SK-N-SH (cell line): Measurements from ENCODE around the gene C6orf132. TPM values are rescaled to one million over a fixed set of nuclear protein-coding genes. Genes with fewer than 3 reads are reported as not detected.

ENCODE experiments used
- CTCF ChIA-PET: fragments of 300-600, 350-600 bp; formaldehyde crosslinking; extraction: SDS; loops from one replicate; lab custom pipeline; 2021; lab: Yijun Ruan, JAX
- POLR2A ChIA-PET: fragments of 350-600 bp; sonication (Branson Sonifier 250); formaldehyde crosslinking; extraction: SDS; loops from one replicate; lab custom pipeline; 2020; ENCODE audit warnings: antibody characterized with exemption, inconsistent platforms; lab: Yijun Ruan, JAX
- DNase-seq: peaks from one replicate; pipeline ENCODE4 v3.0.0; 2012
- H2AFZ ChIP-seq: fragments of 200-600 bp; sonication (generic); 2 replicates; pipeline ENCODE4 v1.8.1; 2016; ENCODE audit warnings: antibody characterized with exemption, mild to moderate bottlenecking, low read depth
- H3F3A ChIP-seq: fragments of 200-600 bp; sonication (generic); replicated peaks from 2 replicates; pipeline ENCODE3; 2016; ENCODE audit warnings: antibody characterized with exemption, mild to moderate bottlenecking; ENCODE audit not compliant: insufficient read depth
- H3K27ac ChIP-seq, 2 experiments: fragments of 200-500 bp in 1 of 2; fragments of 200-600 bp in 1 of 2; sonication (Bioruptor generic) in 1 of 2; sonication (generic), shearing (Covaris generic) in 1 of 2; 2 replicates each; pipeline versions ENCODE4 v1.5.1 to v1.6.1; 2014 to 2016; ENCODE audit warnings: low read depth in 2 of 2, inconsistent platforms in 1 of 2, low read length in 1 of 2, mild to moderate bottlenecking in 1 of 2, mixed read lengths in 1 of 2
- H3K27me3 ChIP-seq: fragments of 200-600 bp; sonication (generic), shearing (Covaris generic); 2 replicates; pipeline ENCODE4 v1.6.1; 2016; ENCODE audit warnings: mixed run types; ENCODE audit not compliant: insufficient read depth
- H3K36me3 ChIP-seq, 2 experiments: fragments of 200-500 bp in 1 of 2; fragments of 200-600 bp in 1 of 2; sonication (Bioruptor generic) in 1 of 2; sonication (generic) in 1 of 2; replicated peaks in 1 of 2; 2 replicates each; pipeline versions ENCODE3 to v1.5.1; 2014 to 2016; ENCODE audit warnings: low read length in 1 of 2, mild to moderate bottlenecking in 1 of 2; ENCODE audit not compliant: insufficient read depth in 2 of 2, control insufficient read depth in 1 of 2
- H3K4me1 ChIP-seq, 2 experiments: fragments of 200-500 bp in 1 of 2; fragments of 200-600 bp in 1 of 2; sonication (Bioruptor generic) in 1 of 2; sonication (generic), shearing (Covaris generic) in 1 of 2; 2 replicates each; pipeline versions ENCODE4 v1.5.1 to v1.6.1; 2014 to 2016; ENCODE audit warnings: low read depth in 1 of 2, low read length in 1 of 2, mixed run types in 1 of 2; ENCODE audit not compliant: insufficient read depth in 2 of 2, control insufficient read depth in 1 of 2
- H3K4me2 ChIP-seq: fragments of 200-600 bp; sonication (generic), shearing (Covaris generic); 2 replicates; pipeline ENCODE4 v1.6.1; 2017; ENCODE audit warnings: mixed run types
- H3K4me3 ChIP-seq, 2 experiments: fragments of 200-500 bp in 1 of 2; fragments of 200-600 bp in 1 of 2; sonication (Bioruptor generic) in 1 of 2; sonication (generic), shearing (Covaris generic) in 1 of 2; 2 replicates each; pipeline versions ENCODE4 v1.5.1 to v1.8.1; 2014 to 2016; ENCODE audit warnings: low read depth in 2 of 2, inconsistent platforms in 1 of 2, low read length in 1 of 2, mild to moderate bottlenecking in 1 of 2, mixed read lengths in 1 of 2, moderate library complexity in 1 of 2
- H3K79me2 ChIP-seq: fragments of 200-600 bp; sonication (generic); 2 replicates; pipeline ENCODE4 v1.8.1; 2017; ENCODE audit warnings: mild to moderate bottlenecking; ENCODE audit not compliant: insufficient read depth
- H3K9ac ChIP-seq: fragments of 200-600 bp; sonication (generic); 2 replicates; pipeline ENCODE4 v1.6.1; 2017; ENCODE audit warnings: mixed run types
- H3K9me2 ChIP-seq: fragments of 200-600 bp; sonication (generic); 2 replicates; pipeline ENCODE4 v1.6.1; 2017; ENCODE audit warnings: mixed run types
- H3K9me3 ChIP-seq: fragments of 200-600 bp; sonication (generic); 2 replicates; pipeline ENCODE4 v1.6.1; 2017; ENCODE audit warnings: mixed run types, mild to moderate bottlenecking, moderate library complexity
- H4K20me1 ChIP-seq: fragments of 200-600 bp; sonication (generic); 2 replicates; pipeline ENCODE4 v1.6.1; 2017; ENCODE audit warnings: mild to moderate bottlenecking, mixed run types; ENCODE audit not compliant: insufficient read depth
- CHD2 ChIP-seq: fragments of 150-350 bp; IDR thresholded peaks from 2 replicates; pipeline ENCODE4 v1.6.1; 2018; ENCODE audit warnings: low read length; ENCODE audit not compliant: partially characterized antibody
- CTCF ChIP-seq: fragments of 200-600 bp; sonication (generic); IDR thresholded peaks from 2 replicates; pipeline ENCODE4 v1.6.1; 2017; ENCODE audit warnings: antibody characterized with exemption, mild to moderate bottlenecking, moderate library complexity
- EZH2phosphoT487 ChIP-seq: fragments of 200-600 bp; sonication (generic); IDR thresholded peaks from 2 replicates; pipeline ENCODE4 v1.6.1; 2017; ENCODE audit warnings: low read depth, mixed run types, mild to moderate bottlenecking, antibody characterized with exemption, moderate library complexity, borderline replicate concordance
- FOXJ3 ChIP-seq: sonication (generic); formaldehyde crosslinking; IDR thresholded peaks from 2 replicates; pipeline ENCODE4 v1.5.1; 2020; ENCODE audit warnings: mild to moderate bottlenecking, missing genetic modification reagents
- GABPA ChIP-seq: IDR thresholded peaks from 2 replicates; pipeline ENCODE4 v1.4.0; 2012; ENCODE audit warnings: low read depth, mild to moderate bottlenecking
- MAX ChIP-seq: IDR thresholded peaks from 2 replicates; pipeline ENCODE4 v1.4.0; 2012; ENCODE audit warnings: low read depth
- MEF2A ChIP-seq: IDR thresholded peaks from 2 replicates; pipeline ENCODE4 v1.4.0; 2012; ENCODE audit warnings: low read depth, borderline replicate concordance
- MXI1 ChIP-seq: IDR thresholded peaks from 2 replicates; pipeline ENCODE4 v1.6.1; 2012; ENCODE audit warnings: mild to moderate bottlenecking, low read depth, low read length, improper control_type of control experiment
- NFIC ChIP-seq: IDR thresholded peaks from 2 replicates; pipeline ENCODE4 v1.4.0; 2012; ENCODE audit warnings: borderline replicate concordance
- PBX3 ChIP-seq: IDR thresholded peaks from 2 replicates; pipeline ENCODE4; 2012
- RAD21 ChIP-seq: IDR thresholded peaks from 2 replicates; pipeline ENCODE4 v1.6.1; 2012; ENCODE audit warnings: mild to moderate bottlenecking, low read length
- RXRA ChIP-seq: IDR thresholded peaks from 2 replicates; pipeline ENCODE4 v1.4.0; 2012; ENCODE audit warnings: low read depth, mild to moderate bottlenecking, borderline replicate concordance
- SIN3A ChIP-seq: IDR thresholded peaks from 2 replicates; pipeline ENCODE4 v1.6.1; 2012; ENCODE audit warnings: low read depth, mild to moderate bottlenecking, low read length, moderate library complexity, borderline replicate concordance
- TAF1 ChIP-seq: IDR thresholded peaks from 2 replicates; pipeline ENCODE4 v1.6.1; 2012; ENCODE audit warnings: low read depth, mild to moderate bottlenecking, low read length, moderate library complexity, borderline replicate concordance
- TEAD4 ChIP-seq: IDR thresholded peaks from 2 replicates; pipeline ENCODE4 v1.4.0; 2012; ENCODE audit warnings: mild to moderate bottlenecking, borderline replicate concordance; ENCODE audit not compliant: insufficient read depth
- YY1 ChIP-seq: IDR thresholded peaks from 2 replicates; pipeline ENCODE4 v1.4.0; 2012; ENCODE audit warnings: low read depth, mild to moderate bottlenecking
- ZBTB33 ChIP-seq: IDR thresholded peaks from 2 replicates; pipeline ENCODE4 v1.4.0; 2012; ENCODE audit warnings: low read depth, borderline replicate concordance
- WGBS: methylation state at CpG from one replicate; pipeline ENCODE4 v1.1.6; 2017; ENCODE audit warnings: low lambda C conversion rate; 5-methylcytosine and 5-hydroxymethylcytosine counted together
- polyA plus RNA-seq, 3 experiments: library from polyadenylated mRNA; depleted of rRNA; stranded (reverse); fragments of >200 nt; gene quantifications; 2 replicates each; pipeline ENCODE4 v1.2.3, GENCODE V29; 2012

Gene C6orf132
- polyA plus RNA-seq, 1 of the 3 experiments (the other 2 are of a cell fraction) = not detected

- CTCF ChIA-PET = interaction anchor here (1.5 to 4.4 kb wide), 2 partner anchors 350 to 366 kb away, joined by 4 to 15 read pairs; no protein-coding TSS in a partner anchor
Observed at GRCh38 chr6:42182101-42182500, 39.7 kb upstream of the C6orf132 start.

More at GRCh38 chr6:42182101-42182500, 39.7 kb upstream of the C6orf132 start:
- H4K20me1 ChIP-seq = no peaks in the 10 kb centered on the region
- DNase-seq = no peak
- H3K36me3 ChIP-seq = no peaks in the 10 kb centered on the region
- 76% methylated on average over 5 of the region's 5 CpGs for WGBS
- H3K9me2 ChIP-seq = no peaks in the 10 kb centered on the region
- POLR2A ChIA-PET = no interaction called here
- no peaks in the 10 kb centered on the region for H3K79me2 ChIP-seq
- peaks cover 6% of the 10 kb centered on the region for H3F3A ChIP-seq
- H3K4me3 ChIP-seq = no peak overlapping the region
- TF ChIP-seq GABPA (no peak), NFIC (no peak), RAD21 (no peak), MEF2A (no peak), PBX3 (no peak), YY1 (no peak), MXI1 (no peak), TEAD4 (no peak), FOXJ3 (CRISPR knock-in tag) (no peak), MAX (no peak), TAF1 (no peak), CHD2 (no peak), SIN3A (no peak), ZBTB33 (no peak), RXRA (no peak), CTCF (no peak), EZH2phosphoT487 (no peak)
- H3K9ac ChIP-seq = no peak overlapping the region
- no peaks in the 10 kb centered on the region for H3K27me3 ChIP-seq
- H3K4me1 ChIP-seq = peaks cover 0 to 13% of the 10 kb centered on the region in 2 experiments; a peak in 1 of 4 replicates
- no peak overlapping the region for H3K4me2 ChIP-seq
- no peaks in the 10 kb centered on the region for H3K9me3 ChIP-seq
- no peak overlapping the region for H3K27ac ChIP-seq
- H2AFZ ChIP-seq = no peak overlapping the region
